ENCODE data around the gene WDR77.

Gene WDR77

GRCh38 chr1:111439461-111440351 is 9.3 kb downstream of the WDR77 start:
- DNase-seq (ENCODE audit: low read depth): no peak

- no peak for DNase-seq (ENCODE audit: low read depth)
Measured at GRCh38 chr1:111436726-111437125, 12.3 kb downstream of the WDR77 start.

DNA sequence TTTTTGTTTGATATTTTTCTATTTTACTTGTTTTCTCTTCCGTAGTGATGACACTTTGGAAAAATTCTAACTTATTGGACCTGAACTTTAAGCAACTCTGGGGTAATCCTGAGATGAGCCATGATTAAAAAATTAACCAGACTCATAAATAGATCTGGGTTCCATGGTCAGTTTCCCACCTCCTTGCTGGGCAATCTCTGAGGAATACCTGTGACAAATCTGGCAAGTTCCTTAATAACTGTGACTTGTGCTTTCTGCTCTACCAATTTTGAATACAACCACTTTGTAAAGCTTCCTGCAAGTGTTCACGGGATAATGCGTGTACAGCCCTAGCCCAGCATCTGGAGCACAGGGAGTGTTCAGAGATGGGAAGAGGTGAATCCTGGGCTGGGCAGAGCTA is 24.8 kb downstream of the WDR77 start:
- no peak for DNase-seq (ENCODE audit: low read depth)

GRCh38 chr1:111422546-111423391 is 26.3 kb downstream of the WDR77 start:
- DNase-seq (ENCODE audit: low read depth): no peak

- no peak for DNase-seq (ENCODE audit: low read depth)
Measured at GRCh38 chr1:111420377-111420776, 28.7 kb downstream of the WDR77 start.

DNA sequence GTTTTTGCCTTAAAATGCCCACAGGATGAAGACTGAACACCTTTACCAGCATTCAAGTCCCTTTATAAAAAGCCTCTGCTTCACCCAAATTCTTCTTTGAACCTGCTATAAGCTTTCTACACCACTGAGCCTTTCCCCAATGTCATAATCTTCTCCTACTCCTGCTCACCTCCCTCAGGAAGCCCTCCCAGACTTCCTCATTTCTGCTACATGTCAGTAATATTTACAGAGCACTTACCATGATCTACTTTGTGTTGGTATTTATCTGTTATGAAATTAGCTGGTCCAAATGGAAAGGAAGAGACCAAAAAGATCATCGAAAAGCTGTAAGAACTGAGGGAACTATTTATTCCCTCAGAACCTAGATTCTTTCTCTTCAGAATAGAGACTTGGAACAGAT is 30.0 kb downstream of the WDR77 start:
- no peak for DNase-seq (ENCODE audit: low read depth)

DNA sequence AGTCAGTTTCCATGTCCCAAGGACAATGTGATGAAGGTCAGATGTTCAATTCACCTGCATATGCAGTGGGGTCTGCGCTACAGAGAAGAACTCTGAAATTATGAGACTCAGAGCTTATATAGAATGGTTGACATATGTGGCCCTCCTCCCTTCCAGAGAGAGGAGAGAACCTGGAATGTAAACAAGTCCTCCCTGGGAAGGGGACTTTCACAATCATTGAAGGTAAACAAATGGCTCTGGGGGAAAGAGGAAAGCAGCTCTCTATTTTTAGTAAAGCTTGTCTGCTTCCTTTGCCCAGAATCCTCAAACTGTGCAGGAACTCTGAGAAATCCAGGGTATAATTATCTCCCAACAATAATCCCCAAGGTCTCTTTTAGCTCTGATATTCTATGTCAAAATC is 31.3 kb downstream of the WDR77 start:
- DNase-seq (ENCODE audit: low read depth): no peak

DNA sequence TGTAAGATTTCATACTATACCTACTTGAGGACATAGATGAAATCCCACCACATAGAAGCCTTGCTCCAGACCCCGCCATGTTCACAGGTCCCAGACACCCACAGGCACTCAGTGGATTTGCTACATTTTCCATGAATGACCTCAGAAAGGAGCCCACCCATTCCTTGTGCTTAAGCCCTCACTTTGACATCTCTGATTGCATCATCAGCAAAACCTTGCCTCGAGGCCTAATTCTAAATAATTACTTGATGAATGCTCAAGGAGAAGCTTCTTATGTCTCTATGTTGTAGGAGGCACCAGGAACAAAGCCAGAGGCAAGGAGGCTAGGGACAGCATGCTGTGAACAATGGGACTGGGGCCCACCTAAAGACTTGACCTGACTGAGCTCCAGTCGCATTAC is 33.6 kb downstream of the WDR77 start:
- no peak for DNase-seq (ENCODE audit: low read depth)

- DNase-seq (ENCODE audit: low read depth): no peak
Measured at GRCh38 chr1:111414756-111415155, 34.3 kb downstream of the WDR77 start.

- no peak for DNase-seq (ENCODE audit: low read depth)
Measured at GRCh38 chr1:111412839-111413238, 36.2 kb downstream of the WDR77 start.

- DNase-seq (ENCODE audit: low read depth): no peak
Measured at GRCh38 chr1:111407301-111407700, 41.8 kb downstream of the WDR77 start.

DNA sequence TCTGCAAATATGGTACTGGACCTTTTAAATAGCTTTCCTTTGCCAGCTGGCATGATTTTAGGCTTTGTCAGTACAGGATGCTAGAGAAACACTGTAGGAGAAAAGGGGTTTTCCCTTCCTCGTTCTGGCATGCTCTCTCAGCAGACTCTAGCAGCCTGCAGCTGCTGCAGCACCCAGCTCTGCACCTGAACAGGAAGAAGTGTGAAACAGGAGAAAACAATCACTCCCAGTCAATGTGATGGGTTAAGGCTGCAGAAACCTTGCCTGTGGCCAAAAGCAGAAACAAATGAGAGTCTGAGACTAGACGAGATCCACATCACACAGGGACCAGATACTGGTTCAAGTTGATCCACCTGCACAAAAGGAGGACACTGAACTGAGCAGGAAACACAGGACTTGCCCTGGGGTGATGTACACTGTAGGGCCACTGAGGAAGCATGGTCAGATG is 42.7 kb downstream of the WDR77 start:
- no peak for DNase-seq (ENCODE audit: low read depth)

- no peak for DNase-seq (ENCODE audit: low read depth)
Measured at GRCh38 chr1:111404588-111404987, 44.5 kb downstream of the WDR77 start.

- no peak for DNase-seq (ENCODE audit: low read depth)
Measured at GRCh38 chr1:111402083-111402482, 47.0 kb downstream of the WDR77 start.

DNA sequence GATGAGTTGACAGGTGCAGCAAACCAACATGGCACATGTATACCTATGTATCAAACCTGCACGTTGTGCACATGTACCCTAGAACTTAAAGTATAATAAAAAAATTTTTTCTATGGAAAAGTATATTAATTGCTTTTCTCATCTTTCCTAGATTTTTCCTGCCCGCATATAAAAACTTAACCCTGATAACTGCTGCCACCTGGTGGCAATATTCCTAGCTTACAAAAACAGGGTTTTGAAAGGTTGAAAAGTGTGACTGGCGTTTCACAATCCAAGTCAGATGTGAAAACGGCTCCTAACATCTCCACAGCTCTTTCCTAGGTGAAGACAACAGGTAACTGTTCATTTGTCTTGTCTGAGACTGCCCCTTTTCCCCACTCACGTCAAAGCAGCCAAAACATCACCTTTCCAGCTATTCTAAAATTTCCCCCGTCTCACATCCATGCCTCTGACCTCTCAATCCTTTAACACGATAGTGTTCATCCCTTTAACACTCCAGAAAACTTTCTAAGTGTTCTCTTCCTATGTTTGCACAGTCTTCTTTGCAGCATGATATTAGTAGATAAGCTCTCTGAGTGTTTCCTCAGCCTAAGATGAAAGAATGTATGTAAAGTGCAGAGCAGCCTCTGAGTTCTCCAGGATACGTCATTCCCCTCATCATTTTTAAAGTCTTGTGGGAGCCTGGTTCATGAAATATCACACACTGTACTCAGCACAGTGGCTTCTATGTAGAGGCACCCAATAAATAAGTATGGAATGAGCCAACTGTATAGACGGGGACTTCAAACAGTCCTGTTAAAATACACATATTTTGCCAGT is 49.1 kb downstream of the WDR77 start:
- no peak for DNase-seq (ENCODE audit: low read depth)

- DNase-seq (ENCODE audit: low read depth): no peak
Measured at GRCh38 chr1:111392460-111392945, 56.6 kb downstream of the WDR77 start.

- DNase-seq (ENCODE audit: low read depth): no peak
Measured at GRCh38 chr1:111392042-111392441, 57.0 kb downstream of the WDR77 start.
